ENCODE data around the gene ATL2. TPM values are rescaled to one million over a fixed set of nuclear protein-coding genes. Genes with fewer than 3 reads are reported as not detected.

Gene ATL2
- total RNA-seq, 1 experiment from 2014 or later, result 85.5 TPM

DNA sequence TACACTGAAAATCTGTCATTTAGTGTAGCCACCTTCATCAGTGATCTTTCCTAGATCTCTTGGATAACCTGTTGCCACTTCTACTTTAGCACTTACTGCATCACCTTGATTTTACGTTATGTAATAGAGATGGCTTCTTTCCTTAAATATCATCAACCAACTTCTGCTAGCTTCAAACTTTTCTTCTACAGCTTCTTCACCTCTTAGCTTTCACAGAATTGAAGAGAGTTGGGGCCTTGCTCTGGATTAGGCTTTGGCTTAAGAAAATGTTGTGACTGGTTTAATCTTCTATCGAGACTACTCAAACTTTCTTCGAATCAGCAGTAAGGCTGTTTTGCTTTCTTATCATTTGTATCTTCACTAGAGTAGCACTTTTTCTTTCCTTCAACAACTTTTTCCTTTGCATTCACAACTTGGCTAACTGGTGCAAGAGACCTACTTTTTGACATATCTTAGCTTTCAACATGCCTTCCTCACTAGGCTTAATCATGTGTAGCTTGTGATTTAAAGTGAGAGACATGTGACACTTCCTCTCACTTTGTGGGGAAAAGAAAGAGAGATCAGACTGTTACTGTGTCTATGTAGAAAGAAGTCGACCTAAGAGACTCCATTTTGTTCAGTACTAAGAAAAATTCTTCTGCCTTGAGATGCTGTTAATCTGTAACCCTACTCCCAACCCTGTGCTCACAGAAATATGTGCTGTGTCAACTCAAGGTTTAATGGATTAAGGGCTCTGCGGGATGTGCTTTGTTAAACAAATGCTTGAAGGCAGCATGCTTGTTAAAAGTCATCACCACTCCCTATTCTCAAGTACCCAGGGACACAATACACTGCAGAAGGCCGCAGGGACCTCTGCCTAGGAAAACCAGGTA, 99.6 kb downstream of the ATL2 start:
- TF ChIP-seq, protein P1, sequence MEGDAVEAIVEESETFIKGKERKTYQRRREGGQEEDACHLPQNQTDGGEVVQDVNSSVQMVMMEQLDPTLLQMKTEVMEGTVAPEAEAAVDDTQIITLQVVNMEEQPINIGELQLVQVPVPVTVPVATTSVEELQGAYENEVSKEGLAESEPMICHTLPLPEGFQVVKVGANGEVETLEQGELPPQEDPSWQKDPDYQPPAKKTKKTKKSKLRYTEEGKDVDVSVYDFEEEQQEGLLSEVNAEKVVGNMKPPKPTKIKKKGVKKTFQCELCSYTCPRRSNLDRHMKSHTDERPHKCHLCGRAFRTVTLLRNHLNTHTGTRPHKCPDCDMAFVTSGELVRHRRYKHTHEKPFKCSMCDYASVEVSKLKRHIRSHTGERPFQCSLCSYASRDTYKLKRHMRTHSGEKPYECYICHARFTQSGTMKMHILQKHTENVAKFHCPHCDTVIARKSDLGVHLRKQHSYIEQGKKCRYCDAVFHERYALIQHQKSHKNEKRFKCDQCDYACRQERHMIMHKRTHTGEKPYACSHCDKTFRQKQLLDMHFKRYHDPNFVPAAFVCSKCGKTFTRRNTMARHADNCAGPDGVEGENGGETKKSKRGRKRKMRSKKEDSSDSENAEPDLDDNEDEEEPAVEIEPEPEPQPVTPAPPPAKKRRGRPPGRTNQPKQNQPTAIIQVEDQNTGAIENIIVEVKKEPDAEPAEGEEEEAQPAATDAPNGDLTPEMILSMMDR (conservative IDR thresholded peaks at IDR 0.05; ENCODE audit: low read depth, low read length), result no peak
- TF ChIP-seq EZH2 (IDR thresholded peaks at IDR 0.05; ENCODE audit: borderline replicate concordance, low read depth, low read length, poor library complexity, severe bottlenecking), result no peak
- no peaks in the 10 kb centered on the region for H3K9me3 ChIP-seq (ENCODE audit: low read depth, low read length, poor library complexity, severe bottlenecking)
- no TSS peak for BruUV-seq (replicated peaks)
- no peaks in the 10 kb centered on the region for H3K27me3 ChIP-seq (replicated peaks; ENCODE audit: insufficient read depth, low read depth, low read length, poor library complexity)
- H3K27ac ChIP-seq (ENCODE audit: low read depth, low read length, poor library complexity, severe bottlenecking), result no peak overlapping the region
- DNase-seq (ENCODE audit: low spot score), result peak; percentile 61
- no peak overlapping the region for H3K4me3 ChIP-seq (ENCODE audit: low read depth, low read length, poor library complexity, severe bottlenecking)
- H3K4me1 ChIP-seq (ENCODE audit: insufficient read depth, low read length, poor library complexity, severe bottlenecking), result no peaks in the 10 kb centered on the region
- POLR2A ChIA-PET (ENCODE audit: low non-redundant PET), result no interaction called here
- CTCF ChIA-PET, result no interaction called here
- H3K36me3 ChIP-seq (ENCODE audit: insufficient read depth, low read length, poor library complexity, severe bottlenecking), result no peaks in the 10 kb centered on the region
- intact Hi-C loops (cut with micrococcal nuclease; ENCODE audit: unreplicated experiment), result loop anchor here (2.0 to 10.0 kb wide), 2 partner anchors 295 to 883 kb away; no protein-coding TSS in a partner anchor

DNA sequence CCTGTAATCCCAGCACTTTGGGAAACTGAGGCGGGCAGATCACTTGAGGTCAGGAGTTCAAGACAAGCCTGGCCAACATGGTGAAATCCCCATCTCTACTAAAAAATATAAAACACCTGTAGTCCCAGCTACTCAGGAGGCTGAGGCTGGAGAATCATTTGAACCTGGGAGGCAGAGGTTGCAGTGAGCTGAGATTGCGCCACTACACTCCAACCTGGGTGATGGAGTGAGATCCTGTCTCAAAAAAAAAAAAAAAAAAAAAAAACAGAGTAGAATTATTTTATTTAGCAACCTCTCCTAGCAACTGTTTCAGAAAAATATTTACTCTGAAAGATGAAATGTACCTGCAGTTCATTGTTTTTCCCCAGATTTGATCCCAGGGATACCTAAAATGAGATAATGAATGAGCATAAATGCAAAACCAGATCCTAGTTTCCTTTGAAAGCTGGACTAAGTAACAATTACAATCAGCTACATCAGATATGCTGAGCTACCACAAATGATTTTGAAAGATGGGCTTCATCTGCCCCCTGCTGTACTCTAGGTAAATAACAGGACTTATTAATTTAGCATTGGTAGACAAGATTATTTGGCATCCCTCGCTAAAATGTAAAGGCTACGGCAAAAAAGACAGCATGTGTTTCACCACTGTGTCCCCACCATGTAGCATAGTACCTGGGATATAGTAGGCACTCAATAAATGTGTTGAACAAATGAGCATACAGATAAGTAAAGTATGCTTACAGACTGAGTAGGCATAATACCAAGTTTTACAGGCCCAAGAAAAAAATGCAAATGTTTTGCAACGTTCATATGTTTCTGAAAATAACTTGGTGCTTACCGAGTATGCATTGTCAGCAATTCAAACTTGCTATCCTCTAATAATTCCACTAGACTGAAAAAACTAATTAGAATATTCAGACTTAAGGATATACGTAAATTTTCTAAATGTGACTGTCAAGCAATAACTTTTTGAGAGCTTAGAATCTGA, 102.5 kb downstream of the ATL2 start:
- TF ChIP-seq EZH2 (IDR thresholded peaks at IDR 0.05; ENCODE audit: borderline replicate concordance, low read depth, low read length, poor library complexity, severe bottlenecking), result no peak
- TF ChIP-seq, protein P1 (conservative IDR thresholded peaks at IDR 0.05; ENCODE audit: low read depth, low read length), result peak; percentile 70
- H3K4me3 ChIP-seq (ENCODE audit: low read depth, low read length, poor library complexity, severe bottlenecking), result no peak overlapping the region
- no TSS peak for BruUV-seq (replicated peaks)
- H3K27me3 ChIP-seq (replicated peaks; ENCODE audit: insufficient read depth, low read depth, low read length, poor library complexity), result no peaks in the 10 kb centered on the region
- intact Hi-C loops (cut with micrococcal nuclease; ENCODE audit: unreplicated experiment), result loop anchor here (1.0 to 10.0 kb wide), 4 partner anchors 157 to 880 kb away; partner anchors contain the start of gene CYP1B1
- H3K27ac ChIP-seq (ENCODE audit: low read depth, low read length, poor library complexity, severe bottlenecking), result no peak overlapping the region
- DNase-seq (ENCODE audit: low spot score), result peak; percentile 78
- ChIA-PET POLR2A (ENCODE audit: low non-redundant PET) (no interaction called here), CTCF (interaction anchor here (0.6 to 1.5 kb wide), 11 partner anchors 153 to 879 kb away, joined by 3 to 15 read pairs (median 4); partner anchors contain the start of gene CYP1B1)
- no peaks in the 10 kb centered on the region for H3K36me3 ChIP-seq (ENCODE audit: insufficient read depth, low read length, poor library complexity, severe bottlenecking)
- H3K9me3 ChIP-seq (ENCODE audit: low read depth, low read length, poor library complexity, severe bottlenecking), result no peaks in the 10 kb centered on the region
- no peaks in the 10 kb centered on the region for H3K4me1 ChIP-seq (ENCODE audit: insufficient read depth, low read length, poor library complexity, severe bottlenecking)

DNA sequence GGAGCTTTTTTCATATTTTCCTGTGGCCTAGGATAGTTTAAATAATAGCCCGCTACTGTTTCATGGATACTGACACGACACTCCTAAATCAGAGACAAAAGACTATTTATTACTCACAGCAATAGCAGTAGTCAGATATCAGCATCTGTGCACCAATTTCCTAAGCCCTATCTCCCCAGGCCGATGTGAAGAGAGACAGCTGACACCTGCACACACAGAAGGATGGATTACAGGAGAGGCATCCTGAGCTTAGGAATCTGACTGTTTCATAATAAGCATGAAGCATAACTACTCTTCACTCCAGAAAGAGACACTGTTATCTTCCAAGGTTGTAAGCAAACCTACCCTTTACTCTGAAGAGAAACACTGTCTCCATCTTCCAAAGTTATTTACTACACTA, 105.4 kb downstream of the ATL2 start:
- intact Hi-C loops (cut with micrococcal nuclease; ENCODE audit: unreplicated experiment), result loop anchor here (5.0 to 10.0 kb wide), 3 partner anchors 154 to 877 kb away; no protein-coding TSS in a partner anchor
- H3K4me3 ChIP-seq (ENCODE audit: low read depth, low read length, poor library complexity, severe bottlenecking), result no peak overlapping the region
- CTCF ChIA-PET, result no interaction called here
- BruUV-seq (replicated peaks), result no TSS peak
- H3K36me3 ChIP-seq (ENCODE audit: insufficient read depth, low read length, poor library complexity, severe bottlenecking), result no peaks in the 10 kb centered on the region
- no peak for DNase-seq (ENCODE audit: low spot score)
- H3K27ac ChIP-seq (ENCODE audit: low read depth, low read length, poor library complexity, severe bottlenecking), result no peak overlapping the region
- no peaks in the 10 kb centered on the region for H3K4me1 ChIP-seq (ENCODE audit: insufficient read depth, low read length, poor library complexity, severe bottlenecking)
- no peaks in the 10 kb centered on the region for H3K9me3 ChIP-seq (ENCODE audit: low read depth, low read length, poor library complexity, severe bottlenecking)
- POLR2A ChIA-PET (ENCODE audit: low non-redundant PET), result no interaction called here
- no peaks in the 10 kb centered on the region for H3K27me3 ChIP-seq (replicated peaks; ENCODE audit: insufficient read depth, low read depth, low read length, poor library complexity)
- no peak for TF ChIP-seq EZH2 (IDR thresholded peaks at IDR 0.05; ENCODE audit: borderline replicate concordance, low read depth, low read length, poor library complexity, severe bottlenecking)
- TF ChIP-seq, protein P1 (conservative IDR thresholded peaks at IDR 0.05; ENCODE audit: low read depth, low read length), result no peak

Measured in A673 (cell line).